ENCODE data around the gene APOE.

GRCh38 chr19:44905437-44906160, at the start of gene APOE:
- TF ChIP-seq CTCF (IDR thresholded peaks at IDR 0.05), result no peak
- TF ChIP-seq EP300 (IDR thresholded peaks at IDR 0.05), result no peak
- TF ChIP-seq POLR2A (IDR thresholded peaks at IDR 0.05), result no peak

All from gastroesophageal sphincter (tissue), 3 donors.